ENCODE data around the gene DDX60.
"Not testable (repeated sequence)": the region's sequence is repeated elsewhere in the genome, so short reads cannot be mapped to it uniquely, and the experiment has no call there.

Gene DDX60

GRCh38 chr4:168221301-168221700, 97.3 kb downstream of the DDX60 start:
- H3K4me3 ChIP-seq (ENCODE audit: low read depth, low read length, poor library complexity, severe bottlenecking): no peak overlapping the region
- H3K4me1 ChIP-seq (ENCODE audit: insufficient read depth, low read length, severe bottlenecking): no peaks in the 10 kb centered on the region
- no peak overlapping the region for H2AFZ ChIP-seq (ENCODE audit: low read length)
- H3K9me3 ChIP-seq (ENCODE audit: low read length): no peaks in the 10 kb centered on the region
- no peak for TF ChIP-seq EZH2 (IDR thresholded peaks at IDR 0.05; ENCODE audit: borderline replicate concordance, low read length)
- TF ChIP-seq, protein P1, sequence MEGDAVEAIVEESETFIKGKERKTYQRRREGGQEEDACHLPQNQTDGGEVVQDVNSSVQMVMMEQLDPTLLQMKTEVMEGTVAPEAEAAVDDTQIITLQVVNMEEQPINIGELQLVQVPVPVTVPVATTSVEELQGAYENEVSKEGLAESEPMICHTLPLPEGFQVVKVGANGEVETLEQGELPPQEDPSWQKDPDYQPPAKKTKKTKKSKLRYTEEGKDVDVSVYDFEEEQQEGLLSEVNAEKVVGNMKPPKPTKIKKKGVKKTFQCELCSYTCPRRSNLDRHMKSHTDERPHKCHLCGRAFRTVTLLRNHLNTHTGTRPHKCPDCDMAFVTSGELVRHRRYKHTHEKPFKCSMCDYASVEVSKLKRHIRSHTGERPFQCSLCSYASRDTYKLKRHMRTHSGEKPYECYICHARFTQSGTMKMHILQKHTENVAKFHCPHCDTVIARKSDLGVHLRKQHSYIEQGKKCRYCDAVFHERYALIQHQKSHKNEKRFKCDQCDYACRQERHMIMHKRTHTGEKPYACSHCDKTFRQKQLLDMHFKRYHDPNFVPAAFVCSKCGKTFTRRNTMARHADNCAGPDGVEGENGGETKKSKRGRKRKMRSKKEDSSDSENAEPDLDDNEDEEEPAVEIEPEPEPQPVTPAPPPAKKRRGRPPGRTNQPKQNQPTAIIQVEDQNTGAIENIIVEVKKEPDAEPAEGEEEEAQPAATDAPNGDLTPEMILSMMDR (IDR thresholded peaks at IDR 0.05; ENCODE audit: low read length): no peak
- no peaks in the 10 kb centered on the region for H4K20me1 ChIP-seq (ENCODE audit: insufficient read depth, low read length)
- H3K79me2 ChIP-seq (ENCODE audit: insufficient read depth, low read length): no peaks in the 10 kb centered on the region
- no peaks in the 10 kb centered on the region for H3K9me2 ChIP-seq (ENCODE audit: low read depth, low read length)
- no peak overlapping the region for H3K9ac ChIP-seq (ENCODE audit: low read length)
- H3K36me3 ChIP-seq (ENCODE audit: insufficient read depth, low read length): no peaks in the 10 kb centered on the region
- H3K27ac ChIP-seq (ENCODE audit: low read depth, low read length, poor library complexity, severe bottlenecking): no peak overlapping the region
- H3K27me3 ChIP-seq (ENCODE audit: insufficient read depth, low read length): no peaks in the 10 kb centered on the region
- no peak overlapping the region for H3K4me2 ChIP-seq (ENCODE audit: low read length)
- H3F3A ChIP-seq (ENCODE audit: insufficient read depth, low read length): no peaks in the 10 kb centered on the region

- no peaks in the 10 kb centered on the region for H3K9me3 ChIP-seq (ENCODE audit: low read length)
- H3K27me3 ChIP-seq (ENCODE audit: insufficient read depth, low read length): no peaks in the 10 kb centered on the region
- H2AFZ ChIP-seq (ENCODE audit: low read length): no peak overlapping the region
- no peak overlapping the region for H3K27ac ChIP-seq (ENCODE audit: low read depth, low read length, poor library complexity, severe bottlenecking)
- no peaks in the 10 kb centered on the region for H3K79me2 ChIP-seq (ENCODE audit: insufficient read depth, low read length)
- no peak overlapping the region for H3K4me2 ChIP-seq (ENCODE audit: low read length)
- TF ChIP-seq, protein P1 (IDR thresholded peaks at IDR 0.05; ENCODE audit: low read length): no peak
- no peaks in the 10 kb centered on the region for H3K36me3 ChIP-seq (ENCODE audit: insufficient read depth, low read length)
- H3K4me3 ChIP-seq (ENCODE audit: low read depth, low read length, poor library complexity, severe bottlenecking): no peak overlapping the region
- no peaks in the 10 kb centered on the region for H4K20me1 ChIP-seq (ENCODE audit: insufficient read depth, low read length)
- no peaks in the 10 kb centered on the region for H3K9me2 ChIP-seq (ENCODE audit: low read depth, low read length)
- no peaks in the 10 kb centered on the region for H3F3A ChIP-seq (ENCODE audit: insufficient read depth, low read length)
- H3K9ac ChIP-seq (ENCODE audit: low read length): no peak overlapping the region
- H3K4me1 ChIP-seq (ENCODE audit: insufficient read depth, low read length, severe bottlenecking): no peaks in the 10 kb centered on the region
These were observed 97.7 kb downstream of the DDX60 start for GRCh38 chr4:168220893-168221292.

DNA sequence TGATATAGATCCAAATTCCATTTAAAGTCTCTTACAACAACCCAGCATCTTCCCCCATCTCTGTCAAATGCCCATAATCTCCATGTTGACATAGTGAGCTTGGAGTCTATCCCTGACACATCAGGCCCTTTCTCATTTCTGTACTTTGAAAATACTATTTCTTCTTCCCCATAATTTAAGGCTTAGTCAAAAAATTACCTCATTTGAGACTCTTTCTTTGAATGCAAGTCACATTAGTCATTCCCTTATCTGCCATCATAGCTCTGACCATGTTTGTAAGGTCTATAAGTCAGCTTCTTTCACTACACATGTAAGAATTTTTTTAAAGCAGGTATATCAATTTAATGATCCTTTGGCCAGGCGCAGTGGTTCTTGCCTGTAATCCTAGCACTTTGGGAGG, 99.9 kb downstream of the DDX60 start:
- Histone ChIP-seq H3K9me2 (ENCODE audit: low read depth, low read length) (no peaks in the 10 kb centered on the region), H3K9me3 (ENCODE audit: low read length) (no peaks in the 10 kb centered on the region), H3K4me1 (ENCODE audit: insufficient read depth, low read length, severe bottlenecking) (no peaks in the 10 kb centered on the region), H3K36me3 (ENCODE audit: insufficient read depth, low read length) (no peaks in the 10 kb centered on the region), H3K27ac (ENCODE audit: low read depth, low read length, poor library complexity, severe bottlenecking) (no peak overlapping the region), H3K4me2 (ENCODE audit: low read length) (no peak overlapping the region), H3K27me3 (ENCODE audit: insufficient read depth, low read length) (no peaks in the 10 kb centered on the region), H3K79me2 (ENCODE audit: insufficient read depth, low read length) (no peaks in the 10 kb centered on the region), H3F3A (ENCODE audit: insufficient read depth, low read length) (no peaks in the 10 kb centered on the region), H2AFZ (ENCODE audit: low read length) (no peak overlapping the region), H3K4me3 (ENCODE audit: low read depth, low read length, poor library complexity, severe bottlenecking) (no peak overlapping the region), H4K20me1 (ENCODE audit: insufficient read depth, low read length) (no peaks in the 10 kb centered on the region), H3K9ac (ENCODE audit: low read length) (no peak overlapping the region)
- TF ChIP-seq EZH2 (IDR thresholded peaks at IDR 0.05; ENCODE audit: borderline replicate concordance, low read length): no peak
- TF ChIP-seq, protein P1 (IDR thresholded peaks at IDR 0.05; ENCODE audit: low read length): no peak

DNA sequence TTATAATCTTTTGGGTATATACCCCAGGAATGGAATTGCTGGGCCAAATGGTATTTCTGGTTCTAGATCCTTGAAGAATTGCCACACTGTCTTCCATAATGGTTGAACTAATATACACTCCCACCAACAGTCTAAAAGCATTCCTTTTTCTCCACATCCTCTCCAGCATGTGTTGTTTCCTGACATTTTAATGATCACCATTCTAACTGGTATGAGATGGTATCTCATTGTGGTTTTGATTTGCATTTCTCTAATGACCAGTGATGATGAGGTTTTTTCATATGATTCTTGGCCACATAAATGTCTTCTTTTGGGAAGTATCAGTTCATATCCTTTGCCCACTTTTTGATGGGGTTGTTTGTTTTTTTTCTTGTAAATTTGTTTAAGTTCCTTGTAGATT, 105.0 kb downstream of the DDX60 start:
- not testable (repeated sequence) for H3K4me2 ChIP-seq (ENCODE audit: low read length); H2AFZ ChIP-seq (ENCODE audit: low read length); H3K79me2 ChIP-seq (ENCODE audit: insufficient read depth, low read length); H3K36me3 ChIP-seq (ENCODE audit: insufficient read depth, low read length); H3K27ac ChIP-seq (ENCODE audit: low read depth, low read length, poor library complexity, severe bottlenecking); H3K27me3 ChIP-seq (ENCODE audit: insufficient read depth, low read length); H3K4me3 ChIP-seq (ENCODE audit: low read depth, low read length, poor library complexity, severe bottlenecking); H3K9me2 ChIP-seq (ENCODE audit: low read depth, low read length); H3F3A ChIP-seq (ENCODE audit: insufficient read depth, low read length); H3K9ac ChIP-seq (ENCODE audit: low read length); H3K4me1 ChIP-seq (ENCODE audit: insufficient read depth, low read length, severe bottlenecking); H4K20me1 ChIP-seq (ENCODE audit: insufficient read depth, low read length); H3K9me3 ChIP-seq (ENCODE audit: low read length)

Measured in OCI-LY1 (cell line).